Spleen (tissue), 11 donors: ENCODE data around the gene MCM9. TPM values are rescaled to one million over a fixed set of nuclear protein-coding genes. Genes with fewer than 3 reads are reported as not detected.

Experiments used
- DNase-seq: peaks from one replicate; pipeline ENCODE4 v3.0.0-alpha.2; 2020
- H3K27ac ChIP-seq, 8 donors: fragments of 200-600 bp; sonication (generic) in 7 of 8; 1 replicate in 4 of 8; 2 replicates in 4 of 8; pipeline versions ENCODE4 v1.5.0 to v1.8.0; 2016 to 2021; ENCODE audit warnings: inconsistent platforms in 4 of 8, mild to moderate bottlenecking in 4 of 8, moderate library complexity in 1 of 8
- H3K27me3 ChIP-seq, 7 donors: fragments of 200-600 bp; sonication (generic) in 6 of 7; replicated peaks in 1 of 7; 1 replicate in 4 of 7; 2 replicates in 3 of 7; pipeline versions ENCODE4 v1.5.0 to v1.8.0; 2016 to 2021; ENCODE audit warnings: inconsistent platforms in 3 of 7, mild to moderate bottlenecking in 1 of 7
- H3K36me3 ChIP-seq, 6 donors: fragments of 200-600 bp; sonication (generic) in 5 of 6; 1 replicate in 4 of 6; 2 replicates in 2 of 6; pipeline versions ENCODE4 v1.5.0 to v1.8.0; 2016 to 2021; ENCODE audit warnings: inconsistent platforms in 2 of 6
- H3K4me1 ChIP-seq, 6 donors: fragments of 200-600 bp; sonication (generic) in 5 of 6; 1 replicate in 3 of 6; 2 replicates in 3 of 6; pipeline versions ENCODE4 v1.5.0 to v1.8.0; 2016 to 2021; ENCODE audit warnings: inconsistent platforms in 3 of 6
- H3K4me3 ChIP-seq, 8 donors: fragments of 200-600 bp; sonication (generic) in 7 of 8; 1 replicate in 4 of 8; 2 replicates in 4 of 8; pipeline versions ENCODE4 v1.5.0 to v1.8.0; 2016 to 2021; ENCODE audit warnings: inconsistent platforms in 4 of 8, mild to moderate bottlenecking in 4 of 8, moderate library complexity in 2 of 8
- H3K9me3 ChIP-seq, 8 donors: fragments of 200-600 bp; sonication (generic) in 7 of 8; 1 replicate in 4 of 8; 2 replicates in 4 of 8; pipeline versions ENCODE4 v1.5.0 to v1.8.0; 2016 to 2021; ENCODE audit warnings: inconsistent platforms in 4 of 8
- CTCF ChIP-seq, 11 experiments: fragments of 200-600 bp in 7 of 11; fragments of 450-650 bp in 4 of 11; sonication (generic) in 4 of 11; IDR thresholded peaks in 8 of 11; conservative IDR thresholded peaks in 3 of 11; 1 replicate in 7 of 11; 2 replicates in 4 of 11; pipeline versions ENCODE4 v1.4.0 to v1.8.0; 2016 to 2021; ENCODE audit warnings: antibody characterized with exemption in 11 of 11, inconsistent platforms in 4 of 11, mild to moderate bottlenecking in 1 of 11
- POLR2A ChIP-seq, 3 donors: fragments of 450-650 bp; IDR thresholded peaks; one replicate each; pipeline ENCODE4 v1.5.1; 2017; ENCODE audit warnings: antibody characterized with exemption in 3 of 3, mild to moderate bottlenecking in 1 of 3
- POLR2AphosphoS5 ChIP-seq, 3 donors: sonication (generic); formaldehyde crosslinking; IDR thresholded peaks; one replicate each; pipeline ENCODE4 v1.5.1; 2017; ENCODE audit warnings: antibody characterized with exemption in 3 of 3
- WGBS, 5 donors: extraction: QIAGEN DNeasy Blood & Tissue Kit in 3 of 5; methylation state at CpG; one replicate each; pipeline versions ENCODE4 v1.1.5 to v1.1.7; 2013 to 2018; 5-methylcytosine and 5-hydroxymethylcytosine counted together
- intact Hi-C: fragments of 100-400 bp; cut with DNase I; formaldehyde crosslinking; loops from one replicate; pipeline ENCODE4 v1.15.0; 2023; ENCODE audit warnings: low total_unique reads
- polyA plus RNA-seq, 3 donors: library from polyadenylated mRNA; stranded (reverse); fragments of 200-250 nt; gene quantifications; one replicate each; pipeline ENCODE4 v1.2.1, GENCODE V29; 2013
- total RNA-seq, 7 donors: library from RNA; depleted of rRNA in 3 of 7; stranded (reverse); fragments of >200 nt in 3 of 7; fragmentation: NEBNext Ultra II Directional in 4 of 7; extraction: Animal tissue kit (Norgen Biotek cat#: 25700) in 4 of 7; gene quantifications; one replicate each; pipeline versions ENCODE4 v1.1.0 to v1.2.1, GENCODE V29; 2016 to 2021
- donor health status: healthy with polysubstance abuse.
- donor health status: DM: no; HTN: no; CAD: no; lungs with moderate emphysema.
- donor health status: DM: no; HTN: no; CAD: no.
- donor health status: Bipolar disorder and iron deficiency.
- donor health status: healthy.
- donor health status: DM: no; HTN: no; CAD: no.
- donor health status: DM: yes; HTN: yes; CAD: no.

Gene MCM9
- total and polyA plus RNA-seq, 10 donors = 3.7 to 33.6 (median 21.5) TPM

DNA sequence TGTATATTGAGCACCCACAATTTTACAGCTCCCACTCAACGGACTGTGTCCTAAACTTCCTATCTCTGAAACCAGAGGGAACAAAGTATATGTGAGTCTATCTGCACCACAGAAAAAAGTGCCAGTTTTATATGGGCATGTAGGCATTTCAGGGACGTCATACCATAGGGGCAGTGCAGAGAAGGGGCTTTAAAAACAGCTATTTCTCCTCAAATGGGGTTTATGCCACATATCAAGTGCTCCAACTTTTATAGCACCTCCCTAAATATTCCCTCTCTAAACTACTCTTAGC, 69.9 kb downstream of the MCM9 start:
- Histone ChIP-seq H3K27me3 (no peaks in the 10 kb centered on the region), H3K4me1 (peaks cover 0 to 24% (median 12%) of the 10 kb centered on the region in 6 donors), H3K36me3 (peaks cover 0 to 19% (median 1%) of the 10 kb centered on the region in 6 donors), H3K9me3 (peaks cover 0 to 37% (median 15%) of the 10 kb centered on the region in 8 donors), H3K27ac (no peak overlapping the region), H3K4me3 (no peak overlapping the region)
- WGBS, 5 donors = 16 to 42% (median 37%) methylated on average over 2 of the region's 2 CpGs
- TF ChIP-seq CTCF (IDR thresholded peaks at IDR 0.05 in 8 of 11, conservative IDR thresholded peaks at IDR 0.05 in 3 of 11) (no peak), POLR2AphosphoS5 (IDR thresholded peaks at IDR 0.05) (no peak), POLR2A (IDR thresholded peaks at IDR 0.05) (no peak)
- intact Hi-C loops = no loop called here
- no peak for DNase-seq

DNA sequence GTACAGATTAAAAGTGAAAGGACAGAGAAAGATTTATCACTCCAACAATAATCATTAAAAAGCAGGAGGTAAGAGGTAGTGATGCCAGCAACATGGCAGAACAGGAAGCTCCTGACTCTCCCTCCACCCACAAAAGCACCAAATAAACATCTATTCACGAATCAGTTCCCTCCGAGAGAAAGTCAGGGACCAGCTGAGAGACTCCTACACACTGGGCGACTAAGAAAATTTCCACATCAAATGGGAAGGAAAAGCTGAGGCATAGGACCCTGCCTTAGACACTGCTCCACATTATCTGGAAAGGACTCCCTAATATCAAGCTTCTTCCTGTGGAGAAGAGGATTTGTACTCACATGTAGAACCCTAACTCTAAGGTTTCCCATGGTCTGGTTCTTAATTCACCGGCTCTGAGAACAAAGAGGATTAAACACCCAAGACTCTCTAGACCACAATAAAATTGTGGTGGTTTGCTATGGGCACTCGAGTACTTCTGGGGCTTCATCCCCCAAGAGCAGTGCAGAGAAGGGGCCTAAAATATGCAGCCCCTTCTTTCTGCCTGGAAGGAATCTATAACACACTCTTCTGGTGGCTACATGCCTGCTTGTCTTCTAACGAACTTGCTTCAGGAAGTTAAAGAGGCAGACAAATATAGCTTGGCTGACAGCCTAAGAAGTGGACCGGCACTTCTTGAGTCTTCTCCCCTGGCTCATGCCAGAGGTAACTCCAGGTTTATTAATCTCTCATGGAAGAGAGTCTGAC, 70.4 kb downstream of the MCM9 start:
- no peak for DNase-seq
- Histone ChIP-seq H3K9me3 (peaks cover 0 to 33% (median 15%) of the 10 kb centered on the region in 8 donors), H3K4me3 (no peak overlapping the region), H3K27me3 (no peaks in the 10 kb centered on the region), H3K4me1 (peaks cover 0 to 28% (median 12%) of the 10 kb centered on the region in 6 donors), H3K27ac (no peak overlapping the region), H3K36me3 (peaks cover 0 to 19% (median 1%) of the 10 kb centered on the region in 6 donors)
- WGBS, 5 donors = 36 to 42% (median 39%) methylated on average over 7 of the region's 7 CpGs
- no peak for TF ChIP-seq POLR2AphosphoS5 (IDR thresholded peaks at IDR 0.05)
- no peak for TF ChIP-seq POLR2A (IDR thresholded peaks at IDR 0.05)
- TF ChIP-seq CTCF (IDR thresholded peaks at IDR 0.05 in 8 of 11, conservative IDR thresholded peaks at IDR 0.05 in 3 of 11) = no peak
- intact Hi-C loops = no loop called here

GRCh38 chr6:118862443-118862842, 72.5 kb downstream of the MCM9 start:
- WGBS, 5 donors = 80 to 100% (median 98%) methylated on average over 4 of the region's 4 CpGs
- Histone ChIP-seq H3K36me3 (peaks cover 0 to 19% (median 1%) of the 10 kb centered on the region in 6 donors), H3K27ac (no peak overlapping the region), H3K4me1 (peaks cover 0 to 36% (median 14%) of the 10 kb centered on the region in 6 donors), H3K9me3 (peaks cover 0 to 26% (median 12%) of the 10 kb centered on the region in 8 donors), H3K4me3 (no peak overlapping the region), H3K27me3 (no peaks in the 10 kb centered on the region)
- intact Hi-C loops = no loop called here
- TF ChIP-seq POLR2A (IDR thresholded peaks at IDR 0.05) = no peak
- TF ChIP-seq POLR2AphosphoS5 (IDR thresholded peaks at IDR 0.05) = no peak
- no peak for TF ChIP-seq CTCF (IDR thresholded peaks at IDR 0.05 in 8 of 11, conservative IDR thresholded peaks at IDR 0.05 in 3 of 11)
- no peak for DNase-seq

DNA sequence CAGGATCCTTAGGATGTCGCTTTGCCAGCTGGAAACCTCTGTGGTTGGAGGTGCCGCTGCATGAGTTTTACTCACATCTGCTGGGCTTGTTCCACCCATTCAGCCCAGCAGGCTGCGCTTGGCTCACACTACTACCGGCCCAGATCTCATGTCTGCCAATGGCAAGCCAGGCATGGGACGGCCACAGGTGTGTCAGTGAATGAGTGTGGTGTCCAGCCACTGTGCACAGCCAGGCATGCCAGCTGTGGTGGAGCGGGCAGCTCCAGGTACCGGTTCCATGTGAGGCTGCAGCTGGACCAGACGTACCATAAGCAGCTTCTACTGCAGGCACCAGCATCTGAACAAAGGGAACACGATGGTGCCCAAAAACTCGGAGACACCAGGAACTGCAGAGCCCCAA, 74.1 kb downstream of the MCM9 start:
- Histone ChIP-seq H3K4me1 (peaks cover 0 to 36% (median 14%) of the 10 kb centered on the region in 6 donors), H3K27ac (no peak overlapping the region), H3K27me3 (no peaks in the 10 kb centered on the region), H3K36me3 (peaks cover 0 to 19% (median 1%) of the 10 kb centered on the region in 6 donors), H3K4me3 (no peak overlapping the region), H3K9me3 (peaks cover 0 to 18% (median 12%) of the 10 kb centered on the region in 8 donors)
- TF ChIP-seq POLR2AphosphoS5 (IDR thresholded peaks at IDR 0.05) (peak in 1 of 3 donors; percentile 39), POLR2A (IDR thresholded peaks at IDR 0.05) (no peak)
- intact Hi-C loops = no loop called here
- WGBS, 5 donors = 95 to 99% (median 97%) methylated on average over 5 to 10 of the region's 10 CpGs
- no peak for DNase-seq
